ENCODE results near the gene CARM1. TPM values are rescaled to one million over a fixed set of nuclear protein-coding genes. Genes with fewer than 3 reads are reported as not detected.

The CARM1 gene
- total and polyA plus RNA-seq, 2 donors (not counting 3 experiments of a cell fraction or from before 2014, with no cell fraction given): 65.6 to 70.8 TPM

- POLR2A ChIA-PET: no interaction called here
Observed at GRCh38 chr19:10966809-10967208, 95.5 kb downstream of the CARM1 start.

More at GRCh38 chr19:10966809-10967208, 95.5 kb downstream of the CARM1 start:
- Histone ChIP-seq H3K27me3 (ENCODE audit: control insufficient read depth in 2 of 2, insufficient read depth in 2 of 2, low read length in 2 of 2) (no peaks in the 10 kb centered on the region), H3K9me1 (replicated peaks; ENCODE audit: control insufficient read depth, extremely low read depth, insufficient read depth, low read length) (no peaks in the 10 kb centered on the region), H4K20me1 (replicated peaks; ENCODE audit: control insufficient read depth, extremely low read depth, insufficient read depth, low read length) (peaks cover 6% of the 10 kb centered on the region), H3K27ac (ENCODE audit: insufficient read depth, low read depth, low read length) (no peak overlapping the region), H3K4me3 (replicated peaks in 1 of 3; ENCODE audit: insufficient read depth in 1 of 3, low read depth in 1 of 3, low read length in 3 of 3) (no peak overlapping the region), H3K9ac (replicated peaks; ENCODE audit: extremely low read depth, insufficient read depth, low read length) (no peak overlapping the region), H3K79me2 (ENCODE audit: control insufficient read depth, insufficient read depth, low read length) (peaks cover 95% of the 10 kb centered on the region), H3K4me1 (ENCODE audit: control insufficient read depth, extremely low read depth, insufficient read depth, low read length) (peaks cover 7% of the 10 kb centered on the region), H3K9me3 (replicated peaks; ENCODE audit: control insufficient read depth, insufficient read depth, low read length) (no peaks in the 10 kb centered on the region), H2AFZ (ENCODE audit: low read depth, low read length) (no peak overlapping the region), H3K4me2 (ENCODE audit: insufficient read depth, low read length) (no peak overlapping the region), H3K36me3 (ENCODE audit: control insufficient read depth in 2 of 2, extremely low read depth in 1 of 2, insufficient read depth in 2 of 2, low read length in 2 of 2) (no peaks in the 10 kb centered on the region)
- FAIRE-seq (no peak), DNase-seq (ENCODE audit: low read depth, low spot score) (no peak)
- intact Hi-C loops (cut with micrococcal nuclease): no loop called here
- dilution Hi-C loops (cut with MboI; ENCODE audit: extremely low pct_ligation_motif_present, low sequenced_read_pairs): no loop called here
- CTCF ChIA-PET: interaction anchor here (0.7 to 1.6 kb wide), 4 partner anchors 20 to 30 kb away, joined by 3 to 4 read pairs (median 3); no protein-coding TSS in a partner anchor
- no TSS peak for BruUV-seq (replicated peaks)
- TF ChIP-seq POLR2AphosphoS5 (IDR thresholded peaks at IDR 0.05; ENCODE audit: insufficient read depth, low read depth, low read length) (no peak), MYC (IDR thresholded peaks at IDR 0.05; ENCODE audit: low read depth, low read length) (no peak), EZH2 (IDR thresholded peaks at IDR 0.05; ENCODE audit: borderline replicate concordance, low read depth, low read length, severe bottlenecking) (no peak), FOS (IDR thresholded peaks at IDR 0.05; ENCODE audit: borderline replicate concordance, insufficient read depth, low read length) (no peak), JUN (IDR thresholded peaks at IDR 0.05; ENCODE audit: borderline replicate concordance, insufficient read depth, insufficient read length, low read depth) (no peak), GATA2 (IDR thresholded peaks at IDR 0.05; ENCODE audit: insufficient read depth, insufficient read length, low read depth, low read length) (no peak), CTCF (IDR thresholded peaks at IDR 0.05; ENCODE audit: extremely low read depth in 1 of 2, insufficient read depth in 1 of 2, low read depth in 1 of 2, low read length in 2 of 2) (no peak), POLR2A (IDR thresholded peaks at IDR 0.05; ENCODE audit: low read depth, low read length) (no peak)
- TF ChIP-seq, protein P1, sequence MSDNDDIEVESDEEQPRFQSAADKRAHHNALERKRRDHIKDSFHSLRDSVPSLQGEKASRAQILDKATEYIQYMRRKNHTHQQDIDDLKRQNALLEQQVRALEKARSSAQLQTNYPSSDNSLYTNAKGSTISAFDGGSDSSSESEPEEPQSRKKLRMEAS (IDR thresholded peaks at IDR 0.05; ENCODE audit: insufficient read depth, insufficient read length): no peak
